ENCODE data around the gene SYNPO2. TPM values are rescaled to one million over a fixed set of nuclear protein-coding genes. Genes with fewer than 3 reads are reported as not detected.

SYNPO2 gene
- total and polyA plus RNA-seq, 8 donors: 2.8 to 30.7 (median 4.6) TPM

GRCh38 chr4:118981171-118981838, 92.7 kb downstream of the SYNPO2 start:
- H3K4me3 ChIP-seq: no peak overlapping the region
- H3K27ac ChIP-seq: no peak overlapping the region
- no peaks in the 10 kb centered on the region for H3K27me3 ChIP-seq
- H3K4me1 ChIP-seq: peaks cover 0 to 8% of the 10 kb centered on the region in 2 donors
- no peak for TF ChIP-seq CTCF (IDR thresholded peaks at IDR 0.05)
- intact Hi-C loops (cut with DNase I): no loop called here
- no peaks in the 10 kb centered on the region for H3K36me3 ChIP-seq
- DNase-seq: no peak
- H3K9me3 ChIP-seq: no peaks in the 10 kb centered on the region
- ATAC-seq: no peak

- intact Hi-C loops (cut with DNase I): no loop called here
- no peaks in the 10 kb centered on the region for H3K27me3 ChIP-seq
- peak; percentile 56 to 63 for TF ChIP-seq CTCF (IDR thresholded peaks at IDR 0.05)
- peak in 3 of 4 donors; percentile 57 to 78 (median 61) for DNase-seq
- H3K9me3 ChIP-seq: no peaks in the 10 kb centered on the region
- H3K27ac ChIP-seq: no peak overlapping the region
- no peak overlapping the region for H3K4me3 ChIP-seq
- peaks cover 0 to 8% of the 10 kb centered on the region in 2 donors for H3K4me1 ChIP-seq
- no peaks in the 10 kb centered on the region for H3K36me3 ChIP-seq
- ATAC-seq: peak; percentile 95
Measured at GRCh38 chr4:118981839-118982381, 93.3 kb downstream of the SYNPO2 start.

GRCh38 chr4:118983293-118983692, 94.6 kb downstream of the SYNPO2 start:
- Histone ChIP-seq H3K4me3 (no peak overlapping the region), H3K27ac (no peak overlapping the region), H3K4me1 (peaks cover 0 to 12% of the 10 kb centered on the region in 2 donors), H3K36me3 (no peaks in the 10 kb centered on the region), H3K9me3 (no peaks in the 10 kb centered on the region), H3K27me3 (no peaks in the 10 kb centered on the region)
- intact Hi-C loops (cut with DNase I): no loop called here
- no peak for ATAC-seq
- TF ChIP-seq CTCF (IDR thresholded peaks at IDR 0.05): no peak
- DNase-seq: no peak

- no peaks in the 10 kb centered on the region for H3K9me3 ChIP-seq
- H3K36me3 ChIP-seq: no peaks in the 10 kb centered on the region
- DNase-seq: no peak
- no peak overlapping the region for H3K4me3 ChIP-seq
- intact Hi-C loops (cut with DNase I): no loop called here
- no peak for TF ChIP-seq CTCF (IDR thresholded peaks at IDR 0.05)
- no peaks in the 10 kb centered on the region for H3K27me3 ChIP-seq
- no peak overlapping the region for H3K27ac ChIP-seq
- peaks cover 0 to 14% of the 10 kb centered on the region in 2 donors for H3K4me1 ChIP-seq
- ATAC-seq: no peak
Measured at GRCh38 chr4:118983831-118984230, 95.2 kb downstream of the SYNPO2 start.

GRCh38 chr4:118985170-118986000, 96.7 kb downstream of the SYNPO2 start:
- Histone ChIP-seq H3K36me3 (no peaks in the 10 kb centered on the region), H3K4me1 (peaks cover 0 to 14% of the 10 kb centered on the region in 2 donors), H3K27me3 (no peaks in the 10 kb centered on the region), H3K4me3 (no peak overlapping the region), H3K9me3 (no peaks in the 10 kb centered on the region), H3K27ac (no peak overlapping the region)
- DNase-seq (no peak), ATAC-seq (no peak)
- TF ChIP-seq CTCF (IDR thresholded peaks at IDR 0.05): no peak
- intact Hi-C loops (cut with DNase I): no loop called here

All from left lung (tissue), 10 donors.